Inflammatory macrophage (primary cell): ENCODE data around the gene UHRF1.

ENCODE experiments used
- DNase-seq, 2 donors: peaks; one replicate each; pipeline ENCODE4 v3.0.0-alpha.2; 2020 to 2022

UHRF1 gene

GRCh38 chr19:4900879-4901278 is 8.4 kb upstream of the UHRF1 start:
- DNase-seq = peak; percentile 45 to 60

GRCh38 chr19:4902796-4903195 is 6.5 kb upstream of the UHRF1 start, which contains the start of gene ARRDC5:
Gene ARRDC5, minus strand, starts transcription at chr19:4902896. Its CDS starts 71 bp downstream, at chr19:4902825.
- DNase-seq = no peak

- DNase-seq = no peak
These were observed 4.8 kb upstream of the UHRF1 start for GRCh38 chr19:4904481-4904880.

- no peak for DNase-seq
These were observed 2.3 kb upstream of the UHRF1 start for GRCh38 chr19:4906963-4907362.

GRCh38 chr19:4908360-4908759 is 941 bp upstream of the UHRF1 start:
- no peak for DNase-seq

GRCh38 chr19:4908781-4909155 is 533 bp upstream of the UHRF1 start:
- no peak for DNase-seq

GRCh38 chr19:4909897-4910593 is 744 bp downstream of the UHRF1 start:
- peak; percentile 90 to 91 for DNase-seq

- peak; percentile 48 to 64 for DNase-seq
These were observed 1.4 kb downstream of the UHRF1 start for GRCh38 chr19:4910594-4911281.

- DNase-seq = no peak
These were observed 2.0 kb downstream of the UHRF1 start for GRCh38 chr19:4911314-4911713.

GRCh38 chr19:4911786-4912672 is 2.7 kb downstream of the UHRF1 start:
- peak; percentile 37 to 56 for DNase-seq

- no peak for DNase-seq
These were observed 4.9 kb downstream of the UHRF1 start for GRCh38 chr19:4913996-4914735.

GRCh38 chr19:4914736-4915501 is 5.6 kb downstream of the UHRF1 start:
- peak; percentile 10 to 37 for DNase-seq

- DNase-seq = peak in 1 of 2 donors; percentile 22
These were observed 7.2 kb downstream of the UHRF1 start for GRCh38 chr19:4916292-4917082.

GRCh38 chr19:4922530-4923275 is 13.4 kb downstream of the UHRF1 start:
- peak; percentile 19 to 55 for DNase-seq

GRCh38 chr19:4923276-4923747 is 14.0 kb downstream of the UHRF1 start:
- DNase-seq = no peak

- DNase-seq = peak in 1 of 2 donors; percentile 31
These were observed 19.9 kb downstream of the UHRF1 start for GRCh38 chr19:4929186-4929585.

- no peak for DNase-seq
These were observed 21.4 kb downstream of the UHRF1 start for GRCh38 chr19:4930664-4931063.

GRCh38 chr19:4932711-4933110 is 23.4 kb downstream of the UHRF1 start:
- DNase-seq = no peak

GRCh38 chr19:4933528-4933927 is 24.2 kb downstream of the UHRF1 start:
- DNase-seq = no peak

- DNase-seq = no peak
These were observed 26.1 kb downstream of the UHRF1 start for GRCh38 chr19:4935444-4935843.
